Jurkat, Clone E6-1 (cell line): ENCODE results near the gene SYTL3.
"Not testable (repeated sequence)": the region's sequence is repeated elsewhere in the genome, so short reads cannot be mapped to it uniquely, and the experiment has no call there.

ENCODE experiments used
- DNase-seq: peaks from one replicate; pipeline ENCODE4 v3.0.0-alpha.2; 2011; ENCODE audit warnings: low read depth, low spot score
- H3K4me3 ChIP-seq: 2 replicates; pipeline ENCODE4 v1.5.1; 2011; ENCODE audit warnings: mild to moderate bottlenecking, low read length, control low read depth, moderate library complexity

Gene SYTL3

DNA sequence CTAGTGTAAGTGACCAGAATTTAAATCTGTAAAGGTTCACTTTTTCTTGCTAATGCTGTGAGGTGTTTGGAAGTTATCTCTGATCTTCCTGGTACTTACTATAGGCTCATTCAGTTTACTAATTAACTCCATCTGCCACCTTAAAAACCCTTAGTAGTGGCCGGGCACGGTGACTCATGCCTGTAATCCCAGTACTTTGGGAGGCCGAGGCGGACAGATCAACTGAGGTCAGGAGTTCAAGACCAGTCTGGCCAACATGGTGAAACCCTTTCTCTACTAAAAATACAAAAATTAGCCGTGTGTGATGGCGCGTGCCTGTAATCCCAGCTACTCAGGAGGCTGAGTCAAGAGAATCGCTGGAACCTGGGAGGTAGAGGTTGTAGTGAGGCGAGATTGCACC, 7.1 kb downstream of the SYTL3 start:
- not testable (repeated sequence) for DNase-seq, H3K4me3 ChIP-seq

DNA sequence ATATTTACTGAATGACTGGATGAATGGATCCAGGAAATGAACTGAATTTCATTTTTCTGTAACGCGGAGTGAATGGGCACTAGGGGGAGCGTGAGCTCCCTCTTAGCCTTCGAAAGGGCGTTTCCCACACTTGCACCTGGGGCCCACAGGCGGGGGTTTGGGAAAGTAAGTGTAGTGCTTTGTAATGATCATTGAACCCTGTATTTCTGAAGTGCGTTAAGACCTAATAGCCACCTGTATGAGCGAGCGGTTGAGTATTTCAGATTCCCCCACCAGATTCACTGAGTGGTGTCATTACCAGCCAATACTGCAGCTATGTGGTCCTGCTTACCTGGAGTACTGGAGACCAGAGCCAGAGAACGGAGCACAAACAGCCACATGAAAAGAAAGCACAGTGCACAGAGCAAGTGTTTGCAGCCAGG, 10.5 kb downstream of the SYTL3 start:
- DNase-seq: peak; percentile 42
- H3K4me3 ChIP-seq: no peak overlapping the region

DNA sequence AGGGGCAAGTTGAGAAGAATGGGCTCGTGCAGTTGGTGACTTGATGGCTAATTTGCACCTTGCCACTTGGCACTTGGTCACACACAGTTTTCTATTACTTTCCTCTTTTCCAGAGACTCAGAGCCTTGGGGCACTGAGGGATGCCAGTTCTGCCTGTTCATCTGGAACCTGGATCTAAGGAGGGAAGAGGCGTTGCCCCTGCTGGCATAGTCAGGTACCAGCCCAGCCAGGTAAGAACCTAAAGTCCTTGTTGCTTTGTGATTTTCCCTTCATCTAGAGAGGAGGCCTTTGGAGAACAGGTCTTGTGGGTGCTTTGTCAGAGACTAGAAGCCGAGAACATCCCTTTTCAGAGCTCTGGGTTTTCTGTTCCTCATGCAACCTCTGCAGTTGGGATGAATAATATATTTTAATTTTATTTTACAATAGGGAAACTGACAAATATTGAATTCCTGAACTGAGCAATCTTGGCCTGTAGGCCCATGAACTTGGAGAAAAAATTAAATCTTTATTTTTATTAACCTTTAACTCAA, 11.4 kb downstream of the SYTL3 start:
- DNase-seq: no peak
- H3K4me3 ChIP-seq: no peak overlapping the region

- DNase-seq: no peak
- no peak overlapping the region for H3K4me3 ChIP-seq
These were observed 12.7 kb downstream of the SYTL3 start for GRCh38 chr6:158662607-158662953.

DNA sequence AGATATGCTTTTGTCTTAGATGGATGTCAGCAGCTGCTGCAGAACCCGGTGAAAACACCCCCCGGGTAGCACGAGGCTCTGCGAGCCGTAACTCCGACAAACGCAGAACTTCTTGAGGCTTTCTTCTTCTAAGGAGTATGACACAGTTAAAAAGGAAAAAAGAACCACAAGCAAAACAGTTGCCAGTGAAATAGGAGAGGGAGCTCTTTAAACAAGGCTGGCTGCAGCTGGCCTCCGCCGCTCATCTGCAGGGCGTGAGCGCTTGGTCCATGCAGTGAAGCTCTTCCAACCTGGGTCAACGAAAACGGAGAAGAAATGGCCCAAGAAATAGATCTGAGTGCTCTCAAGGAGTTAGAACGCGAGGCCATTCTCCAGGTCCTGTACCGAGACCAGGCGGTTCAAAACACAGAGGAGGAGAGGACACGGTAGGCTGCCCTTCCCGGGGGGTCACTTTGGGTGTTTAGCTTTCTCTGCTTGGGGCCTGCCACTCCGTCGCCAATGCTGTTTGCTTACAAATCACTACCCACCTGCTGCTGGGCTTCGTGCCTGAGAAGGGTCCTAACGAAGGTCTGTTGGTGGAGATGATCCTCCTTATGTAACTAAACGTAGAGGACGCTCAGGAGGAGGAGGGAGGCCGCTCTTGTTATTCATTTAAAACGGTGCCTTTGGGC, 13.2 kb downstream of the SYTL3 start:
- DNase-seq: no peak
- no peak overlapping the region for H3K4me3 ChIP-seq

DNA sequence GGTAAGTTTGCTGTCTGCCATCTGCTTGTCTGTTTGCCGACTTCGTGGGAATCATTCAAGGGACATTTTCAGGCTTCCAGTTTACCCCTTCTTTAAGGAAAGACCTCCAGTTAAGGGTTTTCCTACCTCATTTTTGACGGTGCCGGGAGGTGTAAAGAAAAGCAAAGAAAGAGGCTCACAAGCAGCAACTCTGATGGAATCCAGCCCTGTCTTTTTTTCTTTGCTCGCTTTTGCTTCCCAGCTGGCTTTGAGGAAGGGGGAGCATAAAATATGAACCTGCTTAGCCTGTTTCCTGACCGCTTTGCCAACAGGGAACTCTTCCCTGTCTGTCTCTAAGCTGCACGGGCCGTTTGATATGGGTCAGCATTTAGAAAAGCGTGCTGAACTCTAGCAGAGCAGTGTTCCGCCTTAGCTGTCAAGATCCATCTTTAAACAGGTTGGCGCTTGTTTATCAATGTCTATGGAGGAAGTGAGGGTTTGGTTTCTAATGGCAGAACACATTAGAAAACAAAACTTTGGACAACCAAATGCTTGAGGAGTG, 13.8 kb downstream of the SYTL3 start:
- no peak overlapping the region for H3K4me3 ChIP-seq
- no peak for DNase-seq

- DNase-seq: no peak
- H3K4me3 ChIP-seq: no peak overlapping the region
These were observed 15.5 kb downstream of the SYTL3 start for GRCh38 chr6:158665332-158665731.

GRCh38 chr6:158666628-158667359, 16.9 kb downstream of the SYTL3 start:
- no peak overlapping the region for H3K4me3 ChIP-seq
- DNase-seq: no peak

- DNase-seq: no peak
- no peak overlapping the region for H3K4me3 ChIP-seq
These were observed 17.6 kb downstream of the SYTL3 start for GRCh38 chr6:158667360-158667981.

DNA sequence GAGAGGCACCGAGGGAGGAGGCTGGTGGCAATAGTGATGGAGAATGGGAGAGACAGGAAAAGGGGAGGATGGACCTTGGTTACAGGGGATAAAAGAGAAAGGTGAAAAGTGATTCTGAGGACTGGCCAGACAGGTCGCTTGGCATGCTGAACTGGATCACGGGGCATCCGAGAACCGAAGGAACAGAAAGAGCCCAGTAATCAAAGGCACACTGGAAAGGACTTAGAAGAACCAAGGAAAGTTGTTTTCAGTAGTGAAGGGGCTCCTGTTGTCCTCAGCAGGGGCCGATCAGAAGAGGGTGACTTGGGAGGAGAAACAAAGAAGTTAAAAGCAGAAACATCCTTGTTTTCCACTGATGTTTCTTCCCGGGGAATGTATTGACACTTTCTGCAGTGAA, 18.9 kb downstream of the SYTL3 start:
- DNase-seq: no peak
- no peak overlapping the region for H3K4me3 ChIP-seq

- no peak for DNase-seq
- H3K4me3 ChIP-seq: no peak overlapping the region
These were observed 19.5 kb downstream of the SYTL3 start for GRCh38 chr6:158669145-158670035.

GRCh38 chr6:158672119-158672518, 22.3 kb downstream of the SYTL3 start:
- not testable (repeated sequence) for H3K4me3 ChIP-seq, DNase-seq

DNA sequence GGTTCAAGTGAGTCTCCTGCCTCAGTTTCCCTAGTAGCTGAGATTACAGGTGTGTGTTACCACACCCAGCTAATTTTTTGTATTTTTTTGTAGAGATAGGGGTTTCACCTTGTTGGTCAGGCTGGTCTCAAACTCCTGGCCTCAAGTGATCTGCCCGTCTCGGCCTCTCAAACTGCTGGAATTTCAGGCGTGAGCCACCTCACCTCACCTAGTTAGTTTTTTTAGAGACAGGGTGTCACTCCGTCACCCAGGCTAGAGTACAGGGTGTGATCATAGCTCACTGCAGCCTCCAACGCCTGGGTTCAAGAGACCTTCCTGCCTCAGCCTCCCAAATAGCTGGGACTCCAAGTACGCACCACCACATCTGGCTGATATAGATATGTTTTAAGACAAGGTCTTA, 22.9 kb downstream of the SYTL3 start:
- DNase-seq: no peak

DNA sequence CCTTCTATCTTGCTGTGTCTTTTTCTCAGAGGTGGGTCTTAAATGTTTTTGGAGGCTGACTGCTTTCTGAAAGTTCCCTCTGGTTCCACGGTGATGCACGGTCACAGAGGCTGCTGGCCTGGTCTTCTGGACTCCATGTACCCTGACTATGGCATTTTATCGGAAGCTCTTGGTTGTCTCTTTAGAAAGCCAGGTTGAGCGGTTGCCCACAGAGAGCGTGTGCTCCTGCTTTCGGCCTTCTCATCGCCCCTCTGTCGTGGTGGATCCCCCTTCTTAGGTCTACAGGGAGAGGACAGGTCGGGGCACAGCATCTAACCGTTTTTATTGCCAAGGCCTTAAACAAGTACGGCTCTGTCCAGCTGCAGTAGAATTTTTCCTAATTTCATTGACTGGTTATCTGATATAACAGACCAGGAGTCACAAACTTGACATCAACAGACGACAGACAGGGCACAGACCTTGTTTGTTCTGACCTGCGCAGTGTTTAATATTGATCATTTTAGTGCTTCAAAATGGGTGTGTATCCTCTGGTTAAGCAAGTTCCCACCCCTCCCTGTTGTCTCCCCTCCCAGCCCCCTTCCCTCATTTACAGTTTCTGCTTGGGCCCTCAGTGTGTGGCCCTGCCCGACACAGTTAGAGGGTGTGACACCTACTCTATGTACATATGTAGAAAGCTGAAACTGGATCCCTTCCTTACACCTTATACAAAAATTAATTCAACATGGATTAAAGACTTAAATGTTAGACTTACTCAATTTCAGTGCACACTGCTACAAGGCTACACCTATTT, 24.7 kb downstream of the SYTL3 start:
- no peak overlapping the region for H3K4me3 ChIP-seq
- DNase-seq: no peak

More for the DNA sequence above, 22.9 kb downstream of the SYTL3 start:
- no peak overlapping the region for H3K4me3 ChIP-seq

GRCh38 chr6:158677094-158677493, 27.2 kb downstream of the SYTL3 start:
- H3K4me3 ChIP-seq, DNase-seq: not testable (repeated sequence)

DNA sequence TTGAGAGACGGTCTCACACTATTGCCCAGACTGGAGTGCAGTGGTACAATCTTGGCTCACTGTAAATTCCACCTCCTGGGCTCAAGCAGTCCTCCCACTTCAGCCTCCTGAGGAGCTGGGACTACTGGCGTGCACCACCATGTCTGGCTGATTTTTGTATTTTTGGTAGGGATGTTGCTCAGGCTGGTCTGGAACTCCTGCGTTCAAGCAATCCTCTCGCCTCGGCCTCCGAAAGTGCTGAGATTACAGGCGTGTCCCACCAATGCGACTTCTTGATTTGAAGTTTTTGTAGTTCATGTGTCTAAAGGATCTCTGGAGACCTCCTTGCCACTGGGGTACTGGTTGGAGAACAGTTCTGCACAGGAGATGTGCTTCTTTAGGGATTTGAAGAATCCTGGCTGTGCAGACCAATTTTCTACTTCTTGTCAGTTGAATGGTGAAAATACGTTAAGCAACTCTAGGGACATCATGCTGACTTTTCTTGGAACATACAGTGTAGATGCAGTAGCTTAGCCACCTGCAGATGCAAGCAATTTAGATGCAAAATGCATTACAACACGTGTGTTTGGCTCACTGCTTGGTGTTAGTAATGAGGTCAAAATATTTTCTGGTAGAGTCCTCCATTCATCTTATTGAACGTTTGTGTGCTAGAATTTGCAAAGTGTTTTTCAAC, 28.2 kb downstream of the SYTL3 start:
- DNase-seq: no peak
- H3K4me3 ChIP-seq: no peak overlapping the region

- no peak overlapping the region for H3K4me3 ChIP-seq
- DNase-seq: no peak
These were observed 30.2 kb downstream of the SYTL3 start for GRCh38 chr6:158680015-158680414.

DNA sequence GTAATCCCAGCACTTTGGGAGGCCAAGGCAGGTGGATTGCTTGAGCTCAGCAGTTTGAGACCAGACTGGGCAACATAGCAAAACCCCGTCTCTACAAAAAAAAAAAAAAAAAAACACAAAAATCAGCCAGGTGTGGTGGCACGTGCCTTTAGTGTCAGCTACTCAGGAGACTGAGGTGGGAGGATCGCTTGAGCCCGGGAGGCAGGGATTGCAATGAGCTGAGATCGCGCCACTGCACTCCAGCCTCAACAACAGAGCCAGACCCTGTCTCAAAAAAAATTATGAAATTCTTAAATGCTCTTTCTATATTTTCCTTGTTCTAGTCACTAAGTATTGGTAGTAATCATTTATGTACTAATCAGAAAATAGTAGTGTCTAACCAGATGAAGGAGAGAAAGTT, 30.6 kb downstream of the SYTL3 start:
- DNase-seq: no peak
- H3K4me3 ChIP-seq: no peak overlapping the region
